HepG2 (cell line): ENCODE data around the gene RABL2A. TPM values are rescaled to one million over a fixed set of nuclear protein-coding genes. Genes with fewer than 3 reads are reported as not detected.

Experiments used
- AGO1 ChIP-seq: fragments of 200-400 bp; formaldehyde crosslinking; IDR thresholded peaks from 2 replicates; pipeline ENCODE4 v1.6.1; 2017; ENCODE audit warnings: mild to moderate bottlenecking, low read depth, low read length, moderate library complexity; ENCODE audit not compliant: poor library complexity, severe bottlenecking
- DNMT1 ChIP-seq: sonication (generic); formaldehyde crosslinking; IDR thresholded peaks from 2 replicates; pipeline ENCODE4 v1.5.1; 2020; ENCODE audit warnings: mild to moderate bottlenecking, missing genetic modification reagents
- EED ChIP-seq: sonication (generic); formaldehyde crosslinking; IDR thresholded peaks from 2 replicates; pipeline ENCODE4 v1.5.0; 2020; ENCODE audit warnings: mild to moderate bottlenecking, missing genetic modification reagents
- GABPB1 ChIP-seq: IDR thresholded peaks from 2 replicates; pipeline ENCODE4 v1.6.1; 2016; ENCODE audit warnings: mild to moderate bottlenecking, missing genetic modification reagents, moderate library complexity, missing compliant biosample characterization
- HNF1B ChIP-seq: sonication (generic); formaldehyde crosslinking; IDR thresholded peaks from 2 replicates; pipeline ENCODE4 v1.5.1; 2020; ENCODE audit warnings: mild to moderate bottlenecking, moderate library complexity, missing genetic modification reagents
- HNF4A ChIP-seq: sonication (generic); formaldehyde crosslinking; IDR thresholded peaks from 2 replicates; pipeline ENCODE4 v1.4.0; 2020; ENCODE audit warnings: missing genetic modification reagents
- IKZF4 ChIP-seq: sonication (generic); formaldehyde crosslinking; IDR thresholded peaks from 2 replicates; pipeline ENCODE4 v1.5.1; 2020; ENCODE audit warnings: borderline replicate concordance, mild to moderate bottlenecking, low read depth, missing genetic modification reagents; ENCODE audit errors: not compliant biosample characterization
- MTA1 ChIP-seq: sonication (generic); formaldehyde crosslinking; IDR thresholded peaks from 2 replicates; pipeline ENCODE4 v1.4.0; 2020; ENCODE audit warnings: missing genetic modification reagents, mild to moderate bottlenecking, borderline replicate concordance
- PHF8 ChIP-seq: sonication (generic); formaldehyde crosslinking; IDR thresholded peaks from 2 replicates; pipeline ENCODE4 v1.5.0; 2020; ENCODE audit warnings: missing genetic modification reagents
- RXRA ChIP-seq: sonication (generic); formaldehyde crosslinking; IDR thresholded peaks from 2 replicates; pipeline ENCODE4 v1.5.1; 2020; ENCODE audit warnings: missing genetic modification reagents
- YEATS4 ChIP-seq: sonication (generic); formaldehyde crosslinking; IDR thresholded peaks from 2 replicates; pipeline ENCODE4 v1.4.0; 2020; ENCODE audit warnings: missing genetic modification reagents, borderline replicate concordance
- ZFP82 ChIP-seq: sonication (generic); formaldehyde crosslinking; IDR thresholded peaks from 2 replicates; pipeline ENCODE4 v1.5.1; 2020; ENCODE audit warnings: mild to moderate bottlenecking, missing genetic modification reagents, borderline replicate concordance
- ZNF33B ChIP-seq: sonication (generic); formaldehyde crosslinking; IDR thresholded peaks from 2 replicates; pipeline ENCODE4 v1.5.1; 2020; ENCODE audit warnings: mild to moderate bottlenecking, missing genetic modification reagents
- ZNF430 ChIP-seq: sonication (generic); formaldehyde crosslinking; IDR thresholded peaks from 2 replicates; pipeline ENCODE4 v1.9.0; 2021; ENCODE audit warnings: mild to moderate bottlenecking, missing genetic modification reagents
- ZNF44 ChIP-seq: sonication (generic); formaldehyde crosslinking; IDR thresholded peaks from 2 replicates; pipeline ENCODE4 v1.5.1; 2020; ENCODE audit warnings: mild to moderate bottlenecking, missing genetic modification reagents
- ZNF446 ChIP-seq: sonication (generic); formaldehyde crosslinking; IDR thresholded peaks from 2 replicates; pipeline ENCODE4 v1.5.0; 2020; ENCODE audit warnings: mild to moderate bottlenecking, missing genetic modification reagents
- ZNF501 ChIP-seq: sonication (generic); formaldehyde crosslinking; IDR thresholded peaks from 2 replicates; pipeline ENCODE4 v1.5.1; 2020; ENCODE audit warnings: mild to moderate bottlenecking, moderate library complexity, missing genetic modification reagents
- ZNF510 ChIP-seq: sonication (generic); formaldehyde crosslinking; IDR thresholded peaks from 2 replicates; pipeline ENCODE4 v1.4.0; 2020; ENCODE audit warnings: low read depth, mild to moderate bottlenecking, missing genetic modification reagents
- ZNF543 ChIP-seq: sonication (generic); formaldehyde crosslinking; IDR thresholded peaks from 2 replicates; pipeline ENCODE4 v1.4.0; 2020; ENCODE audit warnings: mild to moderate bottlenecking, missing genetic modification reagents
- ZNF766 ChIP-seq: sonication (generic); formaldehyde crosslinking; IDR thresholded peaks from 2 replicates; pipeline ENCODE4 v1.5.0; 2020; ENCODE audit warnings: missing genetic modification reagents, borderline replicate concordance
- polyA plus RNA-seq, 8 experiments: library from polyadenylated mRNA; depleted of rRNA in 3 of 8; stranded (reverse) in 7 of 8; unstranded in 1 of 8; fragments of >200 nt; fragmentation: Illumina TruSeq in 4 of 8; extraction: Trizol in 4 of 8; gene quantifications; 2 replicates each; pipeline versions ENCODE4 v1.2.1 to v1.2.3, GENCODE V29; 2011 to 2016; ENCODE audit warnings: low read depth in 4 of 8, missing spikeins in 1 of 8, mixed read lengths in 1 of 8; ENCODE audit not compliant: insufficient read depth in 1 of 8
- total RNA-seq, 5 experiments: library from RNA; depleted of rRNA; stranded (reverse); fragments of >200 nt; fragmentation: Illumina TruSeq; extraction: Trizol; gene quantifications; 2 replicates each; pipeline ENCODE4 v1.2.3, GENCODE V29; 2016; ENCODE audit warnings: low read depth in 1 of 5
- TF ChIP-seq, protein P1 (sequence below): sonication (generic); formaldehyde crosslinking; IDR thresholded peaks from 2 replicates; pipeline ENCODE4 v1.8.0; 2022; ENCODE audit warnings: mild to moderate bottlenecking, missing genetic modification reagents, borderline replicate concordance
- TF ChIP-seq, protein P2 (sequence below): sonication (generic); formaldehyde crosslinking; IDR thresholded peaks from 2 replicates; pipeline ENCODE4 v1.5.1; 2020; ENCODE audit warnings: missing genetic modification reagents, mild to moderate bottlenecking, borderline replicate concordance
- TF ChIP-seq, protein P3 (sequence below): IDR thresholded peaks from 2 replicates; pipeline ENCODE4 v1.6.1; 2016; ENCODE audit warnings: missing genetic modification reagents, missing compliant biosample characterization

Gene RABL2A
- total and polyA plus RNA-seq, 2 of the 13 experiments (the other 11 are each of a cell fraction or from before 2014, with no cell fraction given), result 9.6 to 13.4 TPM

DNA sequence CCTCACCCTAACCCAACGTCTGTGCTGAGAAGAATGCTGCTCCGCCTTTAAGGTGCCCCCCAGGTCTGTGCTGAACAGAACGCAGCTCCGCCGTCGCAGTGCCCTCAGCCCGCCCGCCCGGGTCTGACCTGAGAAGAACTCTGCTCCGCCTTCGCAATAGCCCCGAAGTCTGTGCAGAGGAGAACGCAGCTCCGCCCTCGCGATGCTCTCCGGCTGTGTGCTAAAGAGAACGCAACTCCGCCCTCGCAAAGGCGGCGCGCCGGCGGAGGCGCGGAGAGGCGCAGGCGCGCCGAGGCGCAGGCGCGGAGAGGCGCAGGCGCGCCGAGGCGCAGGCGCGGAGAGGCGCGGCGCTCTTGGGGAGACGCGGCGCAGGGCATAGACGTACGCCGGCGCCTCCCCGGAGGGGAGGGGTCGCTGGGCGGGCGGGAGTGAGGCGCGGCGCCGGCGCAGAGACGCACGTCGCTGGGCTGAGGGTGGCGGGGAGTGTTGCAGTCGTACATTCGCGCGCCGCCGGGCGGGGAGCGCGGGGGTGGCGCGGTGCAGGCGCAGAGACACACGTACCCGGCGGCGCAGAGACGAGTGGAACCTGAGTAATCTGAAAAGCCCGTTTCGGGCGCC is 23.5 kb upstream of the RABL2A start (continued):
- TF ChIP-seq, protein P1, sequence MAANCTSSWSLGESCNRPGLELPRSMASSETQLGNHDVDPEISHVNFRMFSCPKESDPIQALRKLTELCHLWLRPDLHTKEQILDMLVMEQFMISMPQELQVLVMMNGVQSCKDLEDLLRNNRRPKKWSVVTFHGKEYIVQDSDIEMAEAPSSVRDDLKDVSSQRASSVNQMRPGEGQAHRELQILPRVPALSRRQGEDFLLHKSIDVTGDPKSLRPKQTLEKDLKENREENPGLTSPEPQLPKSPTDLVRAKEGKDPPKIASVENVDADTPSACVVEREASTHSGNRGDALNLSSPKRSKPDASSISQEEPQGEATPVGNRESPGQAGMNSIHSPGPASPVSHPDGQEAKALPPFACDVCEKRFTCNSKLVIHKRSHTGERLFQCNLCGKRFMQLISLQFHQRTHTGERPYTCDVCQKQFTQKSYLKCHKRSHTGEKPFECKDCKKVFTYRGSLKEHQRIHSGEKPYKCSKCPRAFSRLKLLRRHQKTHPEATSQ, result peak; percentile 93; the same call in 1 of the 2 replicates
- 0 out of 2 replicates have a peak, but pooled peaks have one; percentile 30 for TF ChIP-seq ZNF766 (CRISPR knock-in tag)
- TF ChIP-seq IKZF4 (CRISPR knock-in tag), result peak; percentile 51
- peak; percentile 90 for TF ChIP-seq HNF1B (CRISPR knock-in tag)
- peak; percentile 97 for TF ChIP-seq RXRA (CRISPR knock-in tag)
- TF ChIP-seq, protein P2, sequence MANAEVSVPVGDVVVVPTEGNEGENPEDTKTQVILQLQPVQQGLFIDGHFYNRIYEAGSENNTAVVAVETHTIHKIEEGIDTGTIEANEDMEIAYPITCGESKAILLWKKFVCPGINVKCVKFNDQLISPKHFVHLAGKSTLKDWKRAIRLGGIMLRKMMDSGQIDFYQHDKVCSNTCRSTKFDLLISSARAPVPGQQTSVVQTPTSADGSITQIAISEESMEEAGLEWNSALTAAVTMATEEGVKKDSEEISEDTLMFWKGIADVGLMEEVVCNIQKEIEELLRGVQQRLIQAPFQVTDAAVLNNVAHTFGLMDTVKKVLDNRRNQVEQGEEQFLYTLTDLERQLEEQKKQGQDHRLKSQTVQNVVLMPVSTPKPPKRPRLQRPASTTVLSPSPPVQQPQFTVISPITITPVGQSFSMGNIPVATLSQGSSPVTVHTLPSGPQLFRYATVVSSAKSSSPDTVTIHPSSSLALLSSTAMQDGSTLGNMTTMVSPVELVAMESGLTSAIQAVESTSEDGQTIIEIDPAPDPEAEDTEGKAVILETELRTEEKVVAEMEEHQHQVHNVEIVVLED (CRISPR knock-in tag), result peak; percentile 85
- peak; percentile 85; the same call in 1 of the 2 replicates for TF ChIP-seq ZNF33B
- TF ChIP-seq EED (CRISPR knock-in tag), result 0 out of 2 replicates have a peak, but pooled peaks have one; percentile 71
- TF ChIP-seq YEATS4 (CRISPR knock-in tag), result peak; percentile 85; the same call in 1 of the 2 replicates
- TF ChIP-seq ZNF510 (CRISPR knock-in tag), result 0 out of 2 replicates have a peak, but pooled peaks have one; percentile 77
- peak; percentile 73 for TF ChIP-seq AGO1
- 0 out of 2 replicates have a peak, but pooled peaks have one; percentile 17 for TF ChIP-seq ZNF44 (CRISPR knock-in tag)
- 0 out of 2 replicates have a peak, but pooled peaks have one; percentile 33 for TF ChIP-seq ZNF543
- TF ChIP-seq ZNF446 (CRISPR knock-in tag), result peak; percentile 63; the same call in 1 of the 2 replicates
- peak; percentile 85; the same call in 1 of the 2 replicates for TF ChIP-seq ZNF430 (CRISPR knock-in tag)
- 0 out of 2 replicates have a peak, but pooled peaks have one; percentile 10 for TF ChIP-seq ZFP82 (CRISPR knock-in tag)
- peak; percentile 87 for TF ChIP-seq PHF8
- TF ChIP-seq ZNF501 (CRISPR knock-in tag), result peak; percentile 0; the same call in 1 of the 2 replicates
- 0 out of 2 replicates have a peak, but pooled peaks have one; percentile 23 for TF ChIP-seq DNMT1 (CRISPR knock-in tag)
- TF ChIP-seq MTA1 (CRISPR knock-in tag), result peak; percentile 22; the same call in 1 of the 2 replicates
- TF ChIP-seq HNF4A (CRISPR knock-in tag), result peak; percentile 11; the same call in 1 of the 2 replicates
- TF ChIP-seq, protein P3, sequence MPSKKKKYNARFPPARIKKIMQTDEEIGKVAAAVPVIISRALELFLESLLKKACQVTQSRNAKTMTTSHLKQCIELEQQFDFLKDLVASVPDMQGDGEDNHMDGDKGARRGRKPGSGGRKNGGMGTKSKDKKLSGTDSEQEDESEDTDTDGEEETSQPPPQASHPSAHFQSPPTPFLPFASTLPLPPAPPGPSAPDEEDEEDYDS (CRISPR knock-in tag), result peak; percentile 74
- peak; percentile 78 for TF ChIP-seq GABPB1
